Karpas-422 (cell line): ENCODE measurements around the gene COL6A2. TPM values are rescaled to one million over a fixed set of nuclear protein-coding genes. Genes with fewer than 3 reads are reported as not detected.
"Not testable (repeated sequence)": the region's sequence is repeated elsewhere in the genome, so short reads cannot be mapped to it uniquely, and the experiment has no call there.

Experiments used
- DNase-seq: peaks from one replicate; pipeline ENCODE4 v3.0.0-alpha.2; 2015
- H2AFZ ChIP-seq: fragments of 200-600 bp; sonication (generic); 2 replicates; pipeline ENCODE4 v1.6.1; 2014; ENCODE audit warnings: antibody characterized with exemption, low read length, mixed read lengths
- H3K27ac ChIP-seq: fragments of 200-600 bp; sonication (generic); 2 replicates; pipeline ENCODE4 v1.5.1; 2014; ENCODE audit warnings: mild to moderate bottlenecking, low read length, moderate library complexity
- H3K27me3 ChIP-seq: fragments of 200-600 bp; sonication (generic); 2 replicates; pipeline ENCODE4 v1.6.1; 2014; ENCODE audit warnings: low read length, mixed read lengths
- H3K36me3 ChIP-seq: fragments of 200-600 bp; sonication (generic); 2 replicates; pipeline ENCODE4 v1.6.1; 2014; ENCODE audit warnings: low read length, mixed read lengths; ENCODE audit not compliant: insufficient read depth
- H3K4me1 ChIP-seq: fragments of 200-600 bp; sonication (generic); 2 replicates; pipeline ENCODE4 v1.6.1; 2014; ENCODE audit warnings: mild to moderate bottlenecking, low read length, mixed read lengths
- H3K4me2 ChIP-seq: fragments of 200-600 bp; sonication (generic); 2 replicates; pipeline ENCODE4 v1.6.1; 2014; ENCODE audit warnings: low read length, low read depth, mild to moderate bottlenecking; ENCODE audit not compliant: poor library complexity, severe bottlenecking
- H3K4me3 ChIP-seq: fragments of 200-600 bp; sonication (generic); 2 replicates; pipeline ENCODE4 v1.5.1; 2014; ENCODE audit warnings: mild to moderate bottlenecking, antibody characterized with exemption, low read length, mixed read lengths
- H3K79me2 ChIP-seq: fragments of 200-600 bp; sonication (generic); 2 replicates; pipeline ENCODE4 v1.6.1; 2014; ENCODE audit warnings: mild to moderate bottlenecking, low read length, mixed read lengths
- H3K9ac ChIP-seq: fragments of 200-600 bp; sonication (generic); 2 replicates; pipeline ENCODE4 v1.6.0; 2014; ENCODE audit warnings: low read length
- H3K9me2 ChIP-seq: fragments of 200-600 bp; sonication (generic), shearing (Covaris generic); replicated peaks from 2 replicates; pipeline ENCODE4 v1.6.0; 2014; ENCODE audit warnings: mild to moderate bottlenecking, low read length, moderate library complexity; ENCODE audit not compliant: insufficient read depth
- H3K9me3 ChIP-seq: fragments of 300-700, 200-600 bp; sonication (generic); 2 replicates; pipeline ENCODE4 v1.6.1; 2014; ENCODE audit warnings: low read length, mixed read lengths
- H4K20me1 ChIP-seq: fragments of 200-600 bp; sonication (generic); 2 replicates; pipeline ENCODE4 v1.6.1; 2014; ENCODE audit warnings: mild to moderate bottlenecking, antibody characterized with exemption, low read length, low read depth; ENCODE audit not compliant: insufficient read depth
- total RNA-seq: library from RNA; depleted of rRNA; stranded (reverse); fragments of >200 nt; shearing (Covaris generic); gene quantifications from 2 replicates; pipeline ENCODE4 v1.2.3, GENCODE V29; 2014; ENCODE audit warnings: low replicate concordance

COL6A2 gene
- total RNA-seq, 1 experiment from 2014 or later, result not detected

- Histone ChIP-seq H3K9ac (no peak overlapping the region), H3K4me1 (no peaks in the 10 kb centered on the region), H3K9me2 (no peaks in the 10 kb centered on the region), H3K4me3 (no peak overlapping the region), H4K20me1 (no peaks in the 10 kb centered on the region), H3K27me3 (no peaks in the 10 kb centered on the region), H2AFZ (no peak overlapping the region), H3K79me2 (no peaks in the 10 kb centered on the region), H3K4me2 (no peak overlapping the region), H3K27ac (no peak overlapping the region), H3K9me3 (no peaks in the 10 kb centered on the region; the same call in 1 of the 2 replicates), H3K36me3 (no peaks in the 10 kb centered on the region; the same call in 1 of the 2 replicates)
- no peak for DNase-seq
Observed at GRCh38 chr21:46068516-46069079, 29.3 kb upstream of the COL6A2 start.

- no peak overlapping the region for H3K9ac ChIP-seq
- H3K9me2 ChIP-seq, result no peaks in the 10 kb centered on the region
- H4K20me1 ChIP-seq, result no peaks in the 10 kb centered on the region
- no peaks in the 10 kb centered on the region; the same call in 1 of the 2 replicates for H3K9me3 ChIP-seq
- H3K27me3 ChIP-seq, result no peaks in the 10 kb centered on the region
- H3K36me3 ChIP-seq, result no peaks in the 10 kb centered on the region; the same call in 1 of the 2 replicates
- H3K4me1 ChIP-seq, result no peaks in the 10 kb centered on the region
- no peaks in the 10 kb centered on the region for H3K79me2 ChIP-seq
- H3K27ac ChIP-seq, result no peak overlapping the region
- H2AFZ ChIP-seq, result no peak overlapping the region
- H3K4me2 ChIP-seq, result no peak overlapping the region
- H3K4me3 ChIP-seq, result no peak overlapping the region
- DNase-seq, result no peak
Observed at GRCh38 chr21:46069166-46069565, 28.7 kb upstream of the COL6A2 start.

GRCh38 chr21:46069719-46070279, 28.1 kb upstream of the COL6A2 start:
- DNase-seq, result no peak
- Histone ChIP-seq H3K36me3 (no peaks in the 10 kb centered on the region), H3K9me2 (no peaks in the 10 kb centered on the region), H3K27me3 (no peaks in the 10 kb centered on the region), H3K79me2 (no peaks in the 10 kb centered on the region), H3K27ac (no peak overlapping the region), H3K4me3 (no peak overlapping the region), H3K4me1 (no peaks in the 10 kb centered on the region), H2AFZ (no peak overlapping the region), H3K9me3 (no peaks in the 10 kb centered on the region; the same call in 1 of the 2 replicates), H3K9ac (no peak overlapping the region), H4K20me1 (no peaks in the 10 kb centered on the region), H3K4me2 (no peak overlapping the region)

- H3K79me2 ChIP-seq, result no peaks in the 10 kb centered on the region
- no peak overlapping the region for H3K27ac ChIP-seq
- H3K9ac ChIP-seq, result no peak overlapping the region
- H4K20me1 ChIP-seq, result no peaks in the 10 kb centered on the region
- H3K4me3 ChIP-seq, result no peak overlapping the region
- no peak for DNase-seq
- no peak overlapping the region for H2AFZ ChIP-seq
- H3K4me2 ChIP-seq, result no peak overlapping the region
- no peaks in the 10 kb centered on the region for H3K27me3 ChIP-seq
- H3K36me3 ChIP-seq, result no peaks in the 10 kb centered on the region
- H3K9me2 ChIP-seq, result no peaks in the 10 kb centered on the region
- H3K9me3 ChIP-seq, result no peaks in the 10 kb centered on the region; the same call in 1 of the 2 replicates
- H3K4me1 ChIP-seq, result no peaks in the 10 kb centered on the region
Observed at GRCh38 chr21:46071082-46071481, 26.8 kb upstream of the COL6A2 start.

GRCh38 chr21:46076724-46077123, 21.2 kb upstream of the COL6A2 start:
- H3K27ac ChIP-seq, H3K4me1 ChIP-seq, H3K4me3 ChIP-seq, H3K9me3 ChIP-seq, H2AFZ ChIP-seq, DNase-seq, H3K36me3 ChIP-seq, H3K79me2 ChIP-seq, H3K9me2 ChIP-seq, H3K27me3 ChIP-seq, H4K20me1 ChIP-seq, H3K4me2 ChIP-seq, H3K9ac ChIP-seq: not testable (repeated sequence)

GRCh38 chr21:46077674-46078101, 20.2 kb upstream of the COL6A2 start:
- no peak for DNase-seq

GRCh38 chr21:46078322-46078977, 19.5 kb upstream of the COL6A2 start:
- no peaks in the 10 kb centered on the region for H3K36me3 ChIP-seq
- H3K9me3 ChIP-seq, result no peaks in the 10 kb centered on the region
- no peak for DNase-seq

More at GRCh38 chr21:46077674-46078101, 20.2 kb upstream of the COL6A2 start:
- no peaks in the 10 kb centered on the region for H3K9me2 ChIP-seq
- H3K27ac ChIP-seq, result no peak overlapping the region
- H4K20me1 ChIP-seq, result no peaks in the 10 kb centered on the region
- no peak overlapping the region for H3K9ac ChIP-seq
- no peaks in the 10 kb centered on the region for H3K36me3 ChIP-seq
- H2AFZ ChIP-seq, result no peak overlapping the region
- H3K4me2 ChIP-seq, result no peak overlapping the region
- H3K4me1 ChIP-seq, result no peaks in the 10 kb centered on the region
- H3K9me3 ChIP-seq, result no peaks in the 10 kb centered on the region
- no peaks in the 10 kb centered on the region for H3K27me3 ChIP-seq
- H3K4me3 ChIP-seq, result no peak overlapping the region
- no peaks in the 10 kb centered on the region for H3K79me2 ChIP-seq

GRCh38 chr21:46078978-46079351, 18.9 kb upstream of the COL6A2 start:
- DNase-seq, result no peak
- Histone ChIP-seq H3K79me2 (no peaks in the 10 kb centered on the region), H3K27me3 (no peaks in the 10 kb centered on the region), H3K4me2 (no peak overlapping the region), H3K9me2 (no peaks in the 10 kb centered on the region), H3K4me3 (no peak overlapping the region), H3K36me3 (no peaks in the 10 kb centered on the region), H3K9me3 (no peaks in the 10 kb centered on the region), H3K27ac (no peak overlapping the region), H3K4me1 (no peaks in the 10 kb centered on the region), H3K9ac (no peak overlapping the region), H2AFZ (no peak overlapping the region), H4K20me1 (no peaks in the 10 kb centered on the region)

More at GRCh38 chr21:46078322-46078977, 19.5 kb upstream of the COL6A2 start:
- Histone ChIP-seq H3K9ac (no peak overlapping the region), H3K27ac (no peak overlapping the region), H2AFZ (no peak overlapping the region), H3K4me3 (no peak overlapping the region), H3K9me2 (no peaks in the 10 kb centered on the region), H3K27me3 (no peaks in the 10 kb centered on the region), H3K4me2 (no peak overlapping the region), H3K4me1 (no peaks in the 10 kb centered on the region), H4K20me1 (no peaks in the 10 kb centered on the region), H3K79me2 (no peaks in the 10 kb centered on the region)
